Liver (tissue), 3 donors: Measurements from ENCODE around the gene CNOT4.

ENCODE experiments used
- ATF3 ChIP-seq: IDR thresholded peaks from 2 replicates; pipeline ENCODE4 v1.6.1; 2016; ENCODE audit warnings: antibody characterized with exemption
- CTCF ChIP-seq: fragments of 150-350 bp; IDR thresholded peaks from 2 replicates; pipeline ENCODE4 v1.5.1; 2017; ENCODE audit warnings: improper control_type of control experiment, low read depth, low read length; ENCODE audit not compliant: missing input control
- EGR1 ChIP-seq, 2 donors: IDR thresholded peaks; 2 replicates each; pipeline ENCODE4 v1.6.1; 2016 to 2018; ENCODE audit warnings: antibody characterized with exemption in 2 of 2, low read depth in 2 of 2
- FOXA1 ChIP-seq: IDR thresholded peaks from 2 replicates; pipeline ENCODE4 v1.6.1; 2016; ENCODE audit warnings: antibody characterized with exemption
- HNF4G ChIP-seq: IDR thresholded peaks from 2 replicates; pipeline ENCODE4 v1.6.1; 2016; ENCODE audit warnings: antibody characterized with exemption
- JUND ChIP-seq, 2 donors: IDR thresholded peaks; 2 replicates each; pipeline ENCODE4 v1.6.1; 2016; ENCODE audit warnings: antibody characterized with exemption in 2 of 2
- MAX ChIP-seq: IDR thresholded peaks from 2 replicates; pipeline ENCODE4 v1.6.1; 2016; ENCODE audit warnings: antibody characterized with exemption
- RAD21 ChIP-seq, 2 donors: IDR thresholded peaks; 2 replicates each; pipeline ENCODE4 v1.6.1; 2016; ENCODE audit warnings: antibody characterized with exemption in 2 of 2, mild to moderate bottlenecking in 2 of 2
- REST ChIP-seq: IDR thresholded peaks from 2 replicates; pipeline ENCODE4 v1.6.1; 2016; ENCODE audit warnings: antibody characterized with exemption, mild to moderate bottlenecking
- RXRA ChIP-seq, 2 donors: IDR thresholded peaks; 2 replicates each; pipeline ENCODE4 v1.6.1; 2017 to 2018; ENCODE audit warnings: antibody characterized with exemption in 2 of 2, mild to moderate bottlenecking in 1 of 2
- SP1 ChIP-seq: IDR thresholded peaks from 2 replicates; pipeline ENCODE4 v1.6.1; 2018; ENCODE audit warnings: antibody characterized with exemption, mild to moderate bottlenecking
- TAF1 ChIP-seq: conservative IDR thresholded peaks from 2 replicates; pipeline ENCODE4 v1.6.1; 2016; ENCODE audit warnings: antibody characterized with exemption, mild to moderate bottlenecking
- YY1 ChIP-seq: IDR thresholded peaks from 2 replicates; pipeline ENCODE4 v1.6.1; 2016; ENCODE audit warnings: antibody characterized with exemption, mild to moderate bottlenecking
- donor health status: healthy.
- donor health status: healthy.

- TF ChIP-seq CTCF (no peak), REST (no peak), RXRA (IDR thresholded peaks at IDR 0.05) (no peak), JUND (IDR thresholded peaks at IDR 0.05) (no peak), FOXA1 (no peak), YY1 (no peak), HNF4G (no peak), MAX (no peak), SP1 (no peak), TAF1 (no peak), ATF3 (no peak), EGR1 (IDR thresholded peaks at IDR 0.05; ENCODE audit: low read depth in 2 of 2) (no peak), RAD21 (IDR thresholded peaks at IDR 0.05) (no peak)
These were observed 16.5 kb downstream of the CNOT4 start for GRCh38 chr7:135493362-135493761.
